Measurements from ENCODE around the gene ADAMTS6.

- no peak for TF ChIP-seq CTCF (IDR thresholded peaks at IDR 0.05; ENCODE audit: borderline replicate concordance, extremely low read depth, low read length, poor library complexity, severe bottlenecking)
- no peak for TF ChIP-seq EZH2 (IDR thresholded peaks at IDR 0.05; ENCODE audit: borderline replicate concordance, low read depth, low read length, severe bottlenecking)
Measured at GRCh38 chr5:65462139-65462705, 19.5 kb downstream of the ADAMTS6 start.
